Tibial artery (tissue), 4 donors: ENCODE measurements around the gene CCDC91.

Experiments used
- DNase-seq, 2 donors: peaks; one replicate each; pipeline ENCODE4 v3.0.0-alpha.2; 2019
- H3K27ac ChIP-seq, 2 donors: fragments of 200-600 bp; sonication (generic) in 1 of 2; 1 replicate in 1 of 2; 2 replicates in 1 of 2; pipeline ENCODE4 v1.5.1; 2018 to 2019; ENCODE audit warnings: mild to moderate bottlenecking in 1 of 2
- H3K27me3 ChIP-seq, 2 donors: fragments of 200-600 bp; sonication (generic) in 1 of 2; one replicate each; pipeline versions ENCODE4 v1.5.1 to v1.6.0; 2016 to 2019
- H3K36me3 ChIP-seq, 3 donors: fragments of 200-600 bp; sonication (generic) in 2 of 3; one replicate each; pipeline ENCODE4 v1.5.1; 2016 to 2019; ENCODE audit warnings: mild to moderate bottlenecking in 2 of 3
- H3K4me1 ChIP-seq, 4 donors: fragments of 200-600 bp; sonication (generic) in 2 of 4; 1 replicate in 3 of 4; 2 replicates in 1 of 4; pipeline ENCODE4 v1.5.1; 2016 to 2019
- H3K4me3 ChIP-seq, 2 donors: fragments of 200-600 bp; sonication (generic) in 1 of 2; 1 replicate in 1 of 2; 2 replicates in 1 of 2; pipeline ENCODE4 v1.5.1; 2018 to 2019; ENCODE audit warnings: mild to moderate bottlenecking in 2 of 2
- H3K9me3 ChIP-seq, 3 donors: fragments of 200-600 bp; sonication (generic) in 1 of 3; one replicate each; pipeline ENCODE4 v1.5.1; 2016 to 2019
- intact Hi-C: fragments of 100-400 bp; cut with DNase I; formaldehyde crosslinking; loops from one replicate; pipeline ENCODE4 v1.15.0; 2023; ENCODE audit warnings: low total_unique reads
- TF ChIP-seq, protein P1 (sequence below), 2 experiments: fragments of 200-600 bp in 1 of 2; fragments of 450-650 bp in 1 of 2; IDR thresholded peaks; one replicate each; pipeline ENCODE4 v1.5.1; 2017 to 2019; ENCODE audit warnings: antibody characterized with exemption in 2 of 2, mild to moderate bottlenecking in 1 of 2, moderate library complexity in 1 of 2

CCDC91 gene

GRCh38 chr12:28413460-28414109, 223.3 kb downstream of the CCDC91 start:
- no peak for DNase-seq
- Histone ChIP-seq H3K27ac (no peak overlapping the region), H3K4me1 (peaks cover 0 to 8% (median 0%) of the 10 kb centered on the region in 4 donors), H3K27me3 (no peaks in the 10 kb centered on the region), H3K4me3 (no peak overlapping the region), H3K36me3 (peaks cover 0 to 7% (median 7%) of the 10 kb centered on the region in 3 donors), H3K9me3 (no peaks in the 10 kb centered on the region)
- TF ChIP-seq, protein P1, sequence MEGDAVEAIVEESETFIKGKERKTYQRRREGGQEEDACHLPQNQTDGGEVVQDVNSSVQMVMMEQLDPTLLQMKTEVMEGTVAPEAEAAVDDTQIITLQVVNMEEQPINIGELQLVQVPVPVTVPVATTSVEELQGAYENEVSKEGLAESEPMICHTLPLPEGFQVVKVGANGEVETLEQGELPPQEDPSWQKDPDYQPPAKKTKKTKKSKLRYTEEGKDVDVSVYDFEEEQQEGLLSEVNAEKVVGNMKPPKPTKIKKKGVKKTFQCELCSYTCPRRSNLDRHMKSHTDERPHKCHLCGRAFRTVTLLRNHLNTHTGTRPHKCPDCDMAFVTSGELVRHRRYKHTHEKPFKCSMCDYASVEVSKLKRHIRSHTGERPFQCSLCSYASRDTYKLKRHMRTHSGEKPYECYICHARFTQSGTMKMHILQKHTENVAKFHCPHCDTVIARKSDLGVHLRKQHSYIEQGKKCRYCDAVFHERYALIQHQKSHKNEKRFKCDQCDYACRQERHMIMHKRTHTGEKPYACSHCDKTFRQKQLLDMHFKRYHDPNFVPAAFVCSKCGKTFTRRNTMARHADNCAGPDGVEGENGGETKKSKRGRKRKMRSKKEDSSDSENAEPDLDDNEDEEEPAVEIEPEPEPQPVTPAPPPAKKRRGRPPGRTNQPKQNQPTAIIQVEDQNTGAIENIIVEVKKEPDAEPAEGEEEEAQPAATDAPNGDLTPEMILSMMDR (IDR thresholded peaks at IDR 0.05) = no peak
- intact Hi-C loops = no loop called here

DNA sequence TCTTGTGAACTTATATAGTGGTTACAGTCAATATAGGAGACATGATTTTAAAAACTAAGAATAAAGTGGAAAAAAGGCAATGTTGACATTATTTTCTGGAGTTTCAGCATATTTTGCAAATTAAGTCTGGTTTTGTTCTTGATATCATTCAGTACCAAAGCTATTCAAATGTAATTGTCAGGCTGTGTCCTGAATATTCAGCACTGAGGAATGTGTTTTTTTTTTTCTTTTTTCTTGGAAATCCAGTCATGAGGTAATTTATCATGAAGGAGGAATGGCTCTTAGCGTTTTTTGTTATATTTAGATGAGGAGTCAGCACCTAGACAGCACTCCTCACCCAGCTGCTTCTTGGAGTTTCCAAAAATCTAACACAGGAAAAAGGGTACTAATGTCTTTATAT, 225.5 kb downstream of the CCDC91 start:
- intact Hi-C loops = no loop called here
- DNase-seq = no peak
- no peak overlapping the region for H3K4me3 ChIP-seq
- H3K27ac ChIP-seq = no peak overlapping the region
- H3K4me1 ChIP-seq = peaks cover 0 to 8% (median 0%) of the 10 kb centered on the region in 4 donors
- TF ChIP-seq, protein P1 (IDR thresholded peaks at IDR 0.05) = no peak
- H3K36me3 ChIP-seq = peaks cover 0 to 7% (median 7%) of the 10 kb centered on the region in 3 donors
- H3K27me3 ChIP-seq = no peaks in the 10 kb centered on the region
- H3K9me3 ChIP-seq = no peaks in the 10 kb centered on the region

DNA sequence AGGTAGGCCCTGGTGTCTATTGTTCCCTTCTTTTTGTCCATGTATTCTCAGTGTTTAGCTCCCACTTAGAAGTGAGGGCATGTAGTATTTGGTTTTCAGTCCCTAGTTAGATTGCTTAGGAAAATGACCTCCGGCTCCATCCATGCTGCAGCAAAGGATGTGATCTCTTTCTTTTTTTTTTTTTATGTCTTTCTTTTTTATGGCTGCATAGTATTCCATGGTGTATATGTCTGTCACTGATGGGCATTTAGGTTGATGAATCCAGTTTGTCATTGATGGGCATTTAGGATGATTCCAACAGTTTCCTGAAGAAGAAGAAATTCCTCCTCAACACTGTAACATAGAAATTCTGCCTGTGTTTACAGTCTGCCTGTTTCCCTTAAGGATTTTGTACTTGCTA, 231.1 kb downstream of the CCDC91 start:
- H3K4me3 ChIP-seq = no peak overlapping the region
- H3K36me3 ChIP-seq = peaks cover 0 to 7% (median 0%) of the 10 kb centered on the region in 3 donors
- H3K4me1 ChIP-seq = no peaks in the 10 kb centered on the region
- no peaks in the 10 kb centered on the region for H3K27me3 ChIP-seq
- intact Hi-C loops = no loop called here
- H3K27ac ChIP-seq = no peak overlapping the region
- no peaks in the 10 kb centered on the region for H3K9me3 ChIP-seq
- TF ChIP-seq, protein P1 (IDR thresholded peaks at IDR 0.05) = no peak
- no peak for DNase-seq

DNA sequence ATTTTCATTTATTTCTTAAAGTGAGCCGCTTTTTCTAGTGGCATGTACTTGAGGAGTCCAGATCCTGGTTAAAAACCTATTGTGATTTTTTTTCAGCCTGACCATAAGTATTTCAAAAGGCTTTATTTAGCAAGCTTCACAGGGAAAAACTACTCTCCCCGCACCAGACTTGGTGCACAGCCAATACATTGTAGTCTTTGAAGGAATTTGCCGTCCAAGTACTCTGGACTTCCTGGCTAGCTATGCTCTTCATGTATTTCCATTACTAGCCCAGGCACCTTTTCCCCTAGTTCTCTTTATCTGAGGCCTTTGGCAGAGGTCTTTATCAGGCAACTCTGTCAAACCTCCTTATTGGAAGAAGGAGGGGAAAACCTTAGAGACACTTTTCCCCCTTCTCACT, 234.7 kb downstream of the CCDC91 start:
- Histone ChIP-seq H3K4me3 (no peak overlapping the region), H3K27ac (no peak overlapping the region), H3K27me3 (no peaks in the 10 kb centered on the region), H3K9me3 (no peaks in the 10 kb centered on the region), H3K4me1 (no peaks in the 10 kb centered on the region), H3K36me3 (peaks cover 0 to 7% (median 0%) of the 10 kb centered on the region in 3 donors)
- intact Hi-C loops = no loop called here
- DNase-seq = no peak
- TF ChIP-seq, protein P1 (IDR thresholded peaks at IDR 0.05) = no peak

- Histone ChIP-seq H3K4me1 (no peaks in the 10 kb centered on the region), H3K36me3 (peaks cover 0 to 7% (median 0%) of the 10 kb centered on the region in 3 donors), H3K4me3 (no peak overlapping the region), H3K27ac (no peak overlapping the region), H3K9me3 (no peaks in the 10 kb centered on the region), H3K27me3 (no peaks in the 10 kb centered on the region)
- no peak for DNase-seq
- intact Hi-C loops = no loop called here
- TF ChIP-seq, protein P1 (IDR thresholded peaks at IDR 0.05) = no peak
These were observed 235.3 kb downstream of the CCDC91 start for GRCh38 chr12:28425526-28425925.
